HG03159 (cell line): ENCODE results near the gene ZNF774.
A peak's percentile ranks its signal among the peaks of the same experiment; 100 is the strongest.
"Not testable (repeated sequence)": the region's sequence is repeated elsewhere in the genome, so short reads cannot be mapped to it uniquely, and the experiment has no call there.

Source experiments
- ATAC-seq: cut with Tn5 transposase; IDR thresholded peaks from one replicate; pipeline ENCODE4 v1.9.1; 2021; ENCODE audit warnings: mild to moderate bottlenecking, moderate library complexity; ENCODE audit not compliant: unreplicated experiment

ZNF774 gene

DNA sequence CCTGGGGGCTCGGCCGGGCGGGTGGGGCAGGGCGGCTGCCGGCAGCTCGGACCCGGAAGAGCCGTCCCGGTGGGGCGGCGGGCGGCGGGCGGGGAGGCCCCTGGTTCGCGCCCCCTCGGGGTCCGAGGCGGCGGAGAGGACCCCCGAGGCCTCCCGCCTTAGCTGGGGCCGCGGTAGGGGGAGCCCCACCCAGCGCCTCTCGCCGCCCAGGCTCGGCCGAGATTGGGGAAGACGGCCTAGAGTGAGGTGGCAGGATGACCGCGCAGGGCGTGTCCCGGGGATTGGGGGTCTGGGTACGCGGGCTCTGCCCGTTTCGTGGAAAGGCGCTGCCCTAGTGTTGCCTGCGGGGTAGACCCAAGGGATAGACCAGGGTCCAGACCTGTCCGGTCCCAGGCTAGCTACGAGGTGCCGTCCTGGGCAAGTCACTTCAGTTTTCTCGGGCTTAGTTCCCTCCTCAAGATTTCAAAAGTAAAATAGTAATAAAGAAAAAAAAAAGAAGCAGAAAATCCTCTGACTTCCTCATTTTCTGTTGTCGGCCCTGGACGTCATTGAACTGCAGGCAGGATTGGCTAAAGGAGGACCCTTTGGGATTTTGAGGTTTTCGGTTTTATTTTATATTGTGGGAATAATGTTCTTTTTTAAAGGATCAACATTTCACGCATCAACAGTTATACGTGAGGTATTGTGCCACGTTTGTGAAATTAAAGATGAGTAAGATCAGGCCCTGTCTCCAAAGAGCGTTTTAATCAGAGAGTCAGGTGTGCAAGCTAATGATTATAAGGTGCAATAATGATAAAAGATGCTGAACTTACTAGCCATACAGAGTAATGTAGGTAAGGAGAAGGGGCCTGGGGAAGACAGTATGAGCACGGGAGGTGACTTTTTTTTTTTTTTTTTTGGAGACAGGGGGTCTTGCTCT is 36.6 kb downstream of the ZNF774 start:
- peak; percentile 46 for ATAC-seq

DNA sequence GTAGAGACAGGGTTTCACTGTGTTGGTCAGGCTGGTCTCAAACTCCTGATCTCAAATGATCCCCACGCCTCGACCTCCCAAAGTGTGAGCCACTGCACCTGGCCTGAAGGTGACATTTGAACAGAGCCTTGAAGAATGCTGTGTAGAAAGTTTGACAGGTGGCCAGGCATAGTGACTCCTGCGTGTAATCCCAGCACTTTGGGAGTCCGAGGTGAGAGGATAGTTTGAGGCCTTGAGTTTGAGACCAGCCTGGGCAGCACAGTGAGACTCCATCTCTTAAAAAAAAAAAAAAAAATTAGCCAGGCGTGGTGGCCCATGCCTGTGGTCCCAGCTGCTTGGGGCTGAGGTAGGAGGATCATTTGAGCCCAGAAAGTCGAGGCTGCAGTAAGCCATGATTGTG is 37.4 kb downstream of the ZNF774 start:
- ATAC-seq = no peak

DNA sequence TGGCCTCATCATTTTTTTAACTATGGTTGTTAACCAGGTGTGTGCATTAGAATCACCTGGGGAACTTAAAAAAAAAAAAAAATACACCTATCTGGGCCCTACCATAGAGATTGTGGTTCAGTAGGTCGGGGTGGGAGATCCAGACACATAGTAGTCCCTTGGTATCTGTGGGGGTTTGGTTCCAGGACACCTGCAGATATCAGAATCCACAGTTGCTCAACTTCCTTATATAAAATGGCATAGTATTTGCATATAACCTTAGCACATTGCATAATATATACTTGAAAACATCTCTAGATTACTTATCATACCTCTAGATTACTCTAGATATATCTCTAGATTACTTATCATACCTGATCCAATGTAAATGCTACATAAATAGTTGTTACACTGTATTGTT is 41.0 kb downstream of the ZNF774 start:
- ATAC-seq = no peak

DNA sequence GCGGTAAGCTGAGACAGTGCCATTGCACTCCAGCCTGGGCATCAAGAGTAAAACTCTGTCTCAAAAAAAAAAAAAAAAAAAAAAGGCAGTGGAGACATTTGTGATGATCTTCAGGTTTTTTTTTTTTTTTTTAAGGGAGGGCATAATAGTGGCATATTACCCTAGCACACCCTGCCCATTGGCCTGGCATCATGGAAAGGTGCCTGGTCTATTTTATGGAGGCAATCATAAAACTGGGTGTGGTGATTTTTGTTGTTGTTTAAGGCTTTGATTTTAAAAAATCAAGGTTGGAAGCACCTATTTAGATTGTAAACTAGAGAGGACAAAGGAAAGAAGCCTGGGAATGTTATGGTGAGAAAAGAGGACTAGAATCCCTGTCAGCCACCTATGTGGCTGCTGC is 42.0 kb downstream of the ZNF774 start:
- no peak for ATAC-seq

GRCh38 chr15:90394748-90395442 is 42.8 kb downstream of the ZNF774 start:
- ATAC-seq = no peak

- no peak for ATAC-seq
Measured at GRCh38 chr15:90396321-90396720, 44.2 kb downstream of the ZNF774 start.

- no peak for ATAC-seq
Measured at GRCh38 chr15:90400005-90400758, 48.1 kb downstream of the ZNF774 start.

DNA sequence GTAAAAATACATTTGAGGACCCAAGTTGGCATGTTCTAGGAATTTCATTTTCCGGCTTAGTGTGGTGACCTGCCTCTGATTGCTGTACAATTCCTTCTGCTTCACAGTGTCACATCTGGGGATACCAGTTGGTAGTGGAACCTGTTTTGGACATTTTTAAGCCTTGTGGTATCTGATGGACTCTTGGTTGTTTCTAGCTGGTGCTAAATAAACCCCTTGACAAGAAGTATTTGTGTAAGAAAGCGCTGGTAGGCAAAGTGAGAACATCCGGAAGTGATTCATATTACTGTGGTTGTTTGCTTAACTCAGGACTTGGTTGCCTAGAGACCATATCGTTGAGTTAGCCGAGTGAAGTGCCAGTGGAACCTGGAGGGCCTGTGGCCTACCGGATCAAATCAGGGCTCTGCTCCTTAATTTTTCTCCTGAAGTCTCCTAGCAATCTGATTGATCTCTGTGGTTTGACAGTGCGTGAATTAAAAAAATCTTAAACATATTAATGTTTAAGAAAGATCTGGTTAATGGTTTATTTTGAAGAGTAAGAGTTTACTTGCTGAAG is 48.8 kb downstream of the ZNF774 start:
- peak; percentile 93 for ATAC-seq

- no peak for ATAC-seq
Measured at GRCh38 chr15:90401495-90401894, 49.4 kb downstream of the ZNF774 start.

GRCh38 chr15:90402223-90402622 is 50.1 kb downstream of the ZNF774 start:
- no peak for ATAC-seq

- ATAC-seq = no peak
Measured at GRCh38 chr15:90402767-90403166, 50.7 kb downstream of the ZNF774 start.

DNA sequence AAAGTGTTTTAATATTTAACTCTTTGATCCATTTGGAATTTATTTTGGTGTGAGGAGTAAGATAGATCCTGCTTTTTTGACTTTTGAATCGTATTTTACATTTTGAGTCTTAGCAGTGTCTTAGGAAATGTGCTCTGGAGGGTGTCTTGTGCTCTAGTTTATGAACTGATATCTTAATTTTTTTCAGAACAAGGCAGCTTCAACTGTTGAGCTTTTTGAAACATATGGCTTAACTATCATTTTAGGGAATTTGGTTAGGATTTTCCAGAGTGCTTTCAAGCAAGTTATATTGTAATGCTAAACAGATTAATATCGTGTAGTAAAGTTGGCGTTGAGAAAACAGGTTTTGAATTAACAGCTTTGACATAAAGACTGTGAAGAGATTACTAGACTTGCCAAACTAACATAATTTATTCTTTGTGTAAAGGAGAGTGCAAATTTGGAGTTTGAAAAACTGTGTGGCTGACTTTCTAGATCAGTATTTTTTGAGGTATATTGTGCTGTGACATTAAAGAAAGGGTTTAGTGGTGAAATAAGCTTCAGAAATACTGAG is 53.0 kb downstream of the ZNF774 start:
- no peak for ATAC-seq

DNA sequence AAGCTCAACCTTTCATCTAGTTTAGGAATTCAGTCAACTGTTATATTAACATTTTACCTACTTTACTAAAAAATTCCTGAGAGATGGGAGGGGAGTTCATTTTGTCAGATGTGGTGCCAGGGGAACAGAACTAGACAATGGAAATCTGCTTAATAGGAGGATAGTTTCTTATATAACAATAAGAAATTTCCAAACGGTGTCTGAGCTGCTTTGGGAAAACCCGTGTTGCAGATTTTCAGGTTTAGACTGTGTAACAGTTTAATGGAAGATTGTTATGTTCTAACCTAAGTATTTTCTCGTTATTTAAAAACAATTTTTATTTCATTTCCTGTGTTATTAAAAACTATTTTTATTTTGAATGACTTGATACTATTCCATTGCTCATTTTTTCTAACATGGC is 55.3 kb downstream of the ZNF774 start:
- no peak for ATAC-seq

- ATAC-seq = no peak
Measured at GRCh38 chr15:90407871-90408317, 55.8 kb downstream of the ZNF774 start.

DNA sequence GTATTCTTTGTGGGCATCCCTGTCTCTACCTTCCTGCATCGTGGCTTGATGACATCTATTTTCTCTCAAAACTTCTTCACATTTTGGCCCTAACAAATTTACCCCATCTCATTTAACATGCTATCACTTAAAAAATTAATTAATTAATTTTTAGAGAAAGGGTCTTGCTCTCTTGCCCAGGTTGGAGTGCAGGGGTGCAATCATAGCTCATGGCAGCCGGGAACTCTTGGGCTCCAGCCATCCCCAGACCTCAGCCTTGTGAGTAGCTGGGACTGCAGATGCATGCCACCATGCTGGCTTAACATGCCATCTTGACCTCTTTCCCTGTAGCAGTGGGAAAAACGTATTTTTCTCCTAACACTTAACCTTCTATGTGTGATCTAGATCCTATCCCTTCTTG is 56.6 kb downstream of the ZNF774 start:
- no peak for ATAC-seq

GRCh38 chr15:90409587-90409986 is 57.5 kb downstream of the ZNF774 start:
- not testable (repeated sequence) for ATAC-seq

DNA sequence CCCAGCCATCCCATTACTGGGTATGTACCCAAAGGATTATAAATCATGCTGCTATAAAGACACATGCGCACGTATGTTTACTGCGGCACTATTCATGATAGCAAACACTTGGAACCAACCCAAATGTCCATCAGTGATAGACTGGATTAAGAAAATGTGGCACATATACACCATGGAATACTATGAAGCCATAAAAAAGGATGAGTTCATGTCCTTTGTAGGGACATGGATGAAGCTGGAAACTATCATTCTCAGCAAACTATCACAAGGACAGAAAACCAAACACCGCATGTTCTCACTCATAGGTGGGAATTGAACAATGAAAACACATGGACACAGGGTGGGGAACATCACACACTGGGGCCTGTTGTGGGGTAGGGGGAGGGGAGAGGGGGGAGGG is 58.2 kb downstream of the ZNF774 start:
- not testable (repeated sequence) for ATAC-seq

- ATAC-seq = no peak
Measured at GRCh38 chr15:90411176-90411575, 59.1 kb downstream of the ZNF774 start.
